ENCODE results near the gene CSF1R. TPM values are rescaled to one million over a fixed set of nuclear protein-coding genes. Genes with fewer than 3 reads are reported as not detected.

The CSF1R gene
- total RNA-seq, 1 donor from 2014 or later: 0.65 TPM

DNA sequence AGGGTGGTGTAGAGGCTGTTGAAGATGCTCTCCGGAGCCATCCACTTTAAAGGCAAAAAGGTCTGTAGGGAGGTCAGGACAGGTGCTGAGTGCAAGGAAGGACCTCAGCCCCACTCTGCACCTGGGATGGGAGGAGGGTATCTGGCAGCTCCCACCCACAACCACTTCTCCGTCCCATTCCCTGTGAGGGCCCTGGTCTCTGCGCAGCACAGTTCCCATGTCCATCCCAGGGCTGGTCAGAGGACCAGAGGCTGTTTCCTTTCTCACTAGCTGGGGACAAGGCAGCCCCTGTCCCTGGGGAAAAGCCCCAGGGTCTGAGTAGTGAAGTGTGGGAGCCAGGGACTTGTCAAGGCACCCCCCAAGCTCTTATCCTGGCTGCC is 33.7 kb upstream of the CSF1R start:
- Mint-ChIP-seq H3K27ac (ENCODE audit: unreplicated experiment) (peak overlapping the region; percentile 8), H3K4me1 (ENCODE audit: low read depth) (peaks cover 14% of the 10 kb centered on the region), H3K27me3 (ENCODE audit: low read depth) (no peaks in the 10 kb centered on the region), H3K4me3 (ENCODE audit: unreplicated experiment) (no peak overlapping the region), H3K36me3 (ENCODE audit: low read depth) (peaks cover 51% of the 10 kb centered on the region), H3K9me3 (ENCODE audit: low read depth) (no peaks in the 10 kb centered on the region)
- DNase-seq (ENCODE audit: low spot score): peak; percentile 60
- TF ChIP-seq, protein P1, sequence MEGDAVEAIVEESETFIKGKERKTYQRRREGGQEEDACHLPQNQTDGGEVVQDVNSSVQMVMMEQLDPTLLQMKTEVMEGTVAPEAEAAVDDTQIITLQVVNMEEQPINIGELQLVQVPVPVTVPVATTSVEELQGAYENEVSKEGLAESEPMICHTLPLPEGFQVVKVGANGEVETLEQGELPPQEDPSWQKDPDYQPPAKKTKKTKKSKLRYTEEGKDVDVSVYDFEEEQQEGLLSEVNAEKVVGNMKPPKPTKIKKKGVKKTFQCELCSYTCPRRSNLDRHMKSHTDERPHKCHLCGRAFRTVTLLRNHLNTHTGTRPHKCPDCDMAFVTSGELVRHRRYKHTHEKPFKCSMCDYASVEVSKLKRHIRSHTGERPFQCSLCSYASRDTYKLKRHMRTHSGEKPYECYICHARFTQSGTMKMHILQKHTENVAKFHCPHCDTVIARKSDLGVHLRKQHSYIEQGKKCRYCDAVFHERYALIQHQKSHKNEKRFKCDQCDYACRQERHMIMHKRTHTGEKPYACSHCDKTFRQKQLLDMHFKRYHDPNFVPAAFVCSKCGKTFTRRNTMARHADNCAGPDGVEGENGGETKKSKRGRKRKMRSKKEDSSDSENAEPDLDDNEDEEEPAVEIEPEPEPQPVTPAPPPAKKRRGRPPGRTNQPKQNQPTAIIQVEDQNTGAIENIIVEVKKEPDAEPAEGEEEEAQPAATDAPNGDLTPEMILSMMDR (IDR thresholded peaks at IDR 0.05): no peak

DNA sequence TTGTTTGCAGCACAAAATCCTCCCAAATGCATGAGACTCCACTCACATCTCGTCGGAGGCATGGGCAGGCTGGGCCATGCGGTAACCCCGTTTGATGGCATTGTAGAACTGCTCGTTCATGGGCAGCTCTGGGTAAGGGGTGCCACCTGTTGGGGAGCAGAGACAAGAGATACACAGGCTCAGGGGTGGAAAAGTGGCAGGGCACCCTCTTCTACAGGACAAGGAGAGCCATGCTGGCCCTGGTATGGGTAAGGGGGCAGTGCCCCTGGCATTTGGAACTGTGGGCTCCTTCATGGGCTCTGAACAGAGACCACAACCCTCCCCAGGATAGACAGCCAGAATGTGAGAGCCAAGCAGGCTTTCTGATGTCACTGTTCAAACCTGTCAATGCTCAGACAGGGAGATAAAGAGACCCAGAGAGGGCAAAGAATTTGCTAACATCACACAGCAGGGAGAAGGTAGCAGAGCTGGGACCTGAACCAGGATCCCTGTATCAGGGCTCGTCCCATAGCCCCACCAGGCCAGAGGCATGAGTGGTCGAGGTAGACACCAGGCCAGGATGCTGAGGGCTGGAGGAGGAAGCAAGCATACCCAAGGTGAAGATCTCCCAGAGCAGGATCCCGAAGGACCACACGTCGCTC is 33.2 kb upstream of the CSF1R start:
- no peak overlapping the region for H3K4me3 Mint-ChIP-seq (ENCODE audit: unreplicated experiment)
- H3K36me3 Mint-ChIP-seq (ENCODE audit: low read depth): peaks cover 51% of the 10 kb centered on the region
- no peak for DNase-seq (ENCODE audit: low spot score)
- H3K27me3 Mint-ChIP-seq (ENCODE audit: low read depth): no peaks in the 10 kb centered on the region
- TF ChIP-seq, protein P1 (IDR thresholded peaks at IDR 0.05): no peak
- peak overlapping the region; percentile 8 for H3K27ac Mint-ChIP-seq (ENCODE audit: unreplicated experiment)
- H3K4me1 Mint-ChIP-seq (ENCODE audit: low read depth): peaks cover 17% of the 10 kb centered on the region
- no peaks in the 10 kb centered on the region for H3K9me3 Mint-ChIP-seq (ENCODE audit: low read depth)

DNA sequence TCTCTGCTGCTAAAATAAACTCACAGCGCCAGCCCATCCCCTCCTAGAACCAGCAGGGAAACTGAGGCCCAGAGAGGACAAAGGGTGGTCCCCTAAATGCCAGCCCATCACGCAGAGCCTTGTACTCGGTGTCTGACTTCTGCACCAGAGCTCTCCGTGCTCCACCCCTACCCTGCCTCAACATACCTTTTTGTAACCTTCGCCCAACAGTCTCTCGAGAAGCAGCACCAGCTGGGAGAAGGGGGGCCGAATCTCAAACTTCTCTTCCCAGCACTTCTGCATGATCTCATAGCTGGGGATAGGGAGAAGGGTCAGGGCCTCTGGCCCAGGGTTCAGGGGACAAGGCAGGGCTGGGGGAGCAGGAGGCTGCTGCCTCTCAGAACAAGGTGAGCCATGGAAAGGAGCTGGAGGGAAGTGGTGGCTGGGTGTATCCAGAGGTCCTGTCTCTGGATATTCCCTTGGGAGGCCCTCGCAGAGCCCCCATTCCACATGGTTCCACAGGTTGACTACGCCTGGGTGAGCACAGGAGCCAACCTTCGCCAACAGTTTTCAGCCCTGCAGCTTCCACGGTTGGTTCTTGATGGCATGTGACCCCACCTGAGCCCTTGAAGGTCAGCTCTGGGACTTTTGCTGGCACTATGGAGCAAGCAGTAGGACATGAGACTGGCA is 32.3 kb upstream of the CSF1R start:
- no peak for DNase-seq (ENCODE audit: low spot score)
- peaks cover 24% of the 10 kb centered on the region for H3K4me1 Mint-ChIP-seq (ENCODE audit: low read depth)
- TF ChIP-seq, protein P1 (IDR thresholded peaks at IDR 0.05): no peak
- H3K9me3 Mint-ChIP-seq (ENCODE audit: low read depth): no peaks in the 10 kb centered on the region
- no peak overlapping the region for H3K4me3 Mint-ChIP-seq (ENCODE audit: unreplicated experiment)
- peak overlapping the region; percentile 36 for H3K27ac Mint-ChIP-seq (ENCODE audit: unreplicated experiment)
- no peaks in the 10 kb centered on the region for H3K27me3 Mint-ChIP-seq (ENCODE audit: low read depth)
- H3K36me3 Mint-ChIP-seq (ENCODE audit: low read depth): peaks cover 52% of the 10 kb centered on the region

DNA sequence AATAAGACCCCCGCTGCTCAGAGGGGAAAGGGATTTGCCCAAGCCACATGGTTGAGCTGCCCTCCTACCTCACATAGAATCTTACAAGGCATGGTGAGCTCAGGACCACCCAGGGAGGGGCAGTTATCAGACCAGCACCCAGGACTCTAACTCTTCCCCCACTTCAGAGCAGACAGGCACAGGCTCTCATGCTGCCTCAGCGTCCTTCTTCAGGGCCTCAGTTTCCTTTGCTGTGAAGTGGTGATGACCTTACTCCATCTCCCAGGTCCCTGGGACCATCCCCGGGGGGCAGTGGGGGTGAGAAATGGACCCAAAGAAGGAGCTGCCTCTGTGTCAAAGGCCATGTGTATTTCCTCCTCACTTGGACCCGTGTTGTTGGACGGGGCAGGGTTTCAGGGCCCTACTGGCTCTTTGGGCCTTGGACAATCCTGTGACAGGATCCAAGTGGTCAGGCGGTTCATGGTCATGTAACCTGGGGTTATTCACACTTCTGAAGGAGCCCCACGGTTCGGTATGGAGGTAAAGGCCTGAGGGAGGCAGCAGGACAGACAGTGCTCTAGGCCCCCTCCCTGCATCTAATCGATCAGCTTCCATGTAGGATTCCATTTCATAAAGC is 31.7 kb upstream of the CSF1R start:
- DNase-seq (ENCODE audit: low spot score): no peak
- H3K27ac Mint-ChIP-seq (ENCODE audit: unreplicated experiment): peak overlapping the region; percentile 59
- no peaks in the 10 kb centered on the region for H3K27me3 Mint-ChIP-seq (ENCODE audit: low read depth)
- H3K4me3 Mint-ChIP-seq (ENCODE audit: unreplicated experiment): no peak overlapping the region
- H3K36me3 Mint-ChIP-seq (ENCODE audit: low read depth): peaks cover 48% of the 10 kb centered on the region
- TF ChIP-seq, protein P1 (IDR thresholded peaks at IDR 0.05): no peak
- H3K9me3 Mint-ChIP-seq (ENCODE audit: low read depth): no peaks in the 10 kb centered on the region
- H3K4me1 Mint-ChIP-seq (ENCODE audit: low read depth): peaks cover 30% of the 10 kb centered on the region

DNA sequence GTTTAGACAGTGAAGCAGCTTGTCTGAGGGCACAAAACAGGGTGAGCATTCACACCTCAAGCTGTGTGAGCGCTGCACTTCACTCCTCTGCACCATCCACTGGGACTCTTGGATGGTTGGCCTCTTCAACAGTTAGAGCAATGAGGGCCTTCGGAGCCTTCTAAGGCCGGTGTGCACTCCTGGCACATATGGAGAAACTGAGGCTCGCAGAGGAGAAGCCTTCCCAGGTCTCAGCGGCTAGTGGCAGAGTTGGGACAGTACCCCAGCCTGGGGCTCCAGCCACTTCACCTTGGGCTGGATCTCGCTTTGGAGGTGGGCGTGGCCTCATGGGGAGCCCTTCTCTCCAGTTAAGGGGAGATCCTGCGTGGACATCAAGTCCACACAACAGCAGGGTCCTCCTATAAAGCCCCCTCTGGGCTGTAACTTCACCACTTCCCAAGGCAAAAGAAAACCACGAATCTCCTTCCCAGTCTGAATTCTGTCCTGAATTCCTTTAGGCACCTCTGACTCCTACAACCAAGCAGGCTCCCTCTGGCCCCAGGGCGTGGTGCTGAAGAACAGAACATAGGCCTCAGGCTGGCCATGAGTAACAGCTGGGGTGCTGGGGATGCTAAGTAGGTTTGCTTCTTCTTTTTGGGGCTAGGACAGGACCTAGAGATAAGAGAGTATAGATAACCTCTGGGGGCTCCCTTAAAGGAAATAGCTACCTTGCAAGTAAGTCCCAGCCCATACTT is 30.5 kb upstream of the CSF1R start:
- no peaks in the 10 kb centered on the region for H3K27me3 Mint-ChIP-seq (ENCODE audit: low read depth)
- no peak overlapping the region for H3K4me3 Mint-ChIP-seq (ENCODE audit: unreplicated experiment)
- peaks cover 43% of the 10 kb centered on the region for H3K4me1 Mint-ChIP-seq (ENCODE audit: low read depth)
- H3K9me3 Mint-ChIP-seq (ENCODE audit: low read depth): no peaks in the 10 kb centered on the region
- no peak for DNase-seq (ENCODE audit: low spot score)
- peaks cover 39% of the 10 kb centered on the region for H3K36me3 Mint-ChIP-seq (ENCODE audit: low read depth)
- no peak overlapping the region for H3K27ac Mint-ChIP-seq (ENCODE audit: unreplicated experiment)
- TF ChIP-seq, protein P1 (IDR thresholded peaks at IDR 0.05): no peak
